ENCODE data around the gene GPS2. TPM values are rescaled to one million over a fixed set of nuclear protein-coding genes. Genes with fewer than 3 reads are reported as not detected.
A peak's percentile ranks its signal among the peaks of the same experiment; 100 is the strongest.
"Not testable (repeated sequence)": the region's sequence is repeated elsewhere in the genome, so short reads cannot be mapped to it uniquely, and the experiment has no call there.

The GPS2 gene
- total RNA-seq, 1 experiment from 2014 or later, result 61.1 TPM

DNA sequence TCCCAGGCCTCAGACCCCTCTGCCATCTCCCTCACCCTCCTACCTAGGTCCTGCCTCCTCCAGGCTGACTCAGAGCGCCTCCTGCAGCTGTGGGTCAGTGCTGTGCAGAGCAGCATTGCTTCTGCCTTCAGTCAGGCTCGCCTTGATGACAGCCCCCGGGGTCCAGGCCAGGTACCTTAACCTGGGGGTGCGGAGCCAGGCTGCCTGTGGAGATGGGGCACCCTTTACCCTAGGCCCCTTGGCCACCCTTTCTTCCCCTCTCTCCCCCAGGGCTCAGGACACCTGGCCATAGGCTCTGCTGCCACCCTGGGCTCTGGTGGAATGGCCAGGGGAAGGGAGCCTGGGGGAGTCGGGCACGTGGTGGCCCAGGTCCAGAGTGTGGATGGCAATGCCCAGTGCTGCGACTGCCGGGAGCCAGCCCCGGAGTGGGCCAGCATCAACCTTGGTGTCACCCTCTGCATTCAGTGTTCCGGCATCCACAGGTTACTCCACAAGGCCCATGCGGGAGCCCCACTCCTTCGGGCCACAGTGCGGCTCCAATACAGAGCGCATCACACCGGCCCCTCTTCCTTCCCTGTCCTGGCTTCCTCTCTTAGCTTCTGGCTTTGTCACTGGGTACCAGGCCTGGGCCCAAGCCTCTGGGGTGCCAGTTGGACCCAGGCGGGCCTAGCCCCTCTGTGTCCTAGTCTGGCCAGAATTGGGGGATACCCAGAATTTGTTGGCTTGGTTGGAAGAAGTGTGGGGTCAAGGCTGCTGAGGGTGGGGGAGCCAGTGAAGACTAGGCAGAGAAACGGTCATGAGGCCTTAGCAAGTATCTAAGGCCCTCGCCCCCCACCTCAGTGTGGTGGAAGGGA lies 31.8 kb upstream of the GPS2 start:
- no peak overlapping the region for H3K4me3 Mint-ChIP-seq (ENCODE audit: low read depth, unreplicated experiment)
- H3K27me3 Mint-ChIP-seq (ENCODE audit: unreplicated experiment), result peaks cover 42% of the 10 kb centered on the region
- intact Hi-C loops (cut with micrococcal nuclease; ENCODE audit: unreplicated experiment), result loop anchor here (1.0 to 5.0 kb wide), 2 partner anchors 67 to 300 kb away; no protein-coding TSS in a partner anchor
- H3K9me3 Mint-ChIP-seq (ENCODE audit: low read depth, unreplicated experiment), result no peaks in the 10 kb centered on the region
- H3K4me1 Mint-ChIP-seq (ENCODE audit: low read depth, unreplicated experiment), result peaks cover 8% of the 10 kb centered on the region
- H3K27ac Mint-ChIP-seq (ENCODE audit: unreplicated experiment), result peak overlapping the region; percentile 57
- no TSS peak for BruUV-seq (replicated peaks)
- H3K36me3 Mint-ChIP-seq (ENCODE audit: insufficient read depth, unreplicated experiment), result peaks cover 51% of the 10 kb centered on the region
- CTCF ChIA-PET, result no interaction called here
- no peak for DNase-seq
- TF ChIP-seq, protein P1, sequence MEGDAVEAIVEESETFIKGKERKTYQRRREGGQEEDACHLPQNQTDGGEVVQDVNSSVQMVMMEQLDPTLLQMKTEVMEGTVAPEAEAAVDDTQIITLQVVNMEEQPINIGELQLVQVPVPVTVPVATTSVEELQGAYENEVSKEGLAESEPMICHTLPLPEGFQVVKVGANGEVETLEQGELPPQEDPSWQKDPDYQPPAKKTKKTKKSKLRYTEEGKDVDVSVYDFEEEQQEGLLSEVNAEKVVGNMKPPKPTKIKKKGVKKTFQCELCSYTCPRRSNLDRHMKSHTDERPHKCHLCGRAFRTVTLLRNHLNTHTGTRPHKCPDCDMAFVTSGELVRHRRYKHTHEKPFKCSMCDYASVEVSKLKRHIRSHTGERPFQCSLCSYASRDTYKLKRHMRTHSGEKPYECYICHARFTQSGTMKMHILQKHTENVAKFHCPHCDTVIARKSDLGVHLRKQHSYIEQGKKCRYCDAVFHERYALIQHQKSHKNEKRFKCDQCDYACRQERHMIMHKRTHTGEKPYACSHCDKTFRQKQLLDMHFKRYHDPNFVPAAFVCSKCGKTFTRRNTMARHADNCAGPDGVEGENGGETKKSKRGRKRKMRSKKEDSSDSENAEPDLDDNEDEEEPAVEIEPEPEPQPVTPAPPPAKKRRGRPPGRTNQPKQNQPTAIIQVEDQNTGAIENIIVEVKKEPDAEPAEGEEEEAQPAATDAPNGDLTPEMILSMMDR (IDR thresholded peaks at IDR 0.05; ENCODE audit: unreplicated experiment), result no peak

DNA sequence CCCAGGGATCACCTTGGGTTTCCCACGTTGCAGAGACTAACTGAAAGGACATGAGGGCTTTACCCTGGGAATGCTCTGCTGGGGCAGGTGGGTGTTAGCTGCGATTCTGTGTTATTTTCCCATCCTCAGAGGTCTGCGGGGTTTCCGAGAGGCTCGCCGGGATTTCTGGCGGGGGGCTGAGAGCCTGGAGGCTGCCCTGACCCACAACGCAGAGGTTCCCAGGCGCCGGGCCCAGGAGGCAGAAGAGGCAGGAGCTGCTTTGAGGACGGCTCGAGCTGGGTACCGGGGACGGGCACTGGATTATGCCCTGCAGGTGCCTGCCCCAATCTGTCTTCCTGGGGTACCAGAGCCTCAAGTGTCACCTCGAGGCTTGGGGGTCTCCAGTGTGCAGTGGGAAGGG lies 28.1 kb upstream of the GPS2 start:
- DNase-seq, result no peak
- Mint-ChIP-seq H3K4me1 (ENCODE audit: low read depth, unreplicated experiment) (peaks cover 5% of the 10 kb centered on the region), H3K27me3 (ENCODE audit: unreplicated experiment) (peaks cover 47% of the 10 kb centered on the region), H3K9me3 (ENCODE audit: low read depth, unreplicated experiment) (no peaks in the 10 kb centered on the region), H3K36me3 (ENCODE audit: insufficient read depth, unreplicated experiment) (peaks cover 23% of the 10 kb centered on the region), H3K4me3 (ENCODE audit: low read depth, unreplicated experiment) (no peak overlapping the region), H3K27ac (ENCODE audit: unreplicated experiment) (no peak overlapping the region)
- TF ChIP-seq, protein P1 (IDR thresholded peaks at IDR 0.05; ENCODE audit: unreplicated experiment), result no peak
- intact Hi-C loops (cut with micrococcal nuclease; ENCODE audit: unreplicated experiment), result no loop called here
- BruUV-seq (replicated peaks), result no TSS peak
- CTCF ChIA-PET, result no interaction called here

DNA sequence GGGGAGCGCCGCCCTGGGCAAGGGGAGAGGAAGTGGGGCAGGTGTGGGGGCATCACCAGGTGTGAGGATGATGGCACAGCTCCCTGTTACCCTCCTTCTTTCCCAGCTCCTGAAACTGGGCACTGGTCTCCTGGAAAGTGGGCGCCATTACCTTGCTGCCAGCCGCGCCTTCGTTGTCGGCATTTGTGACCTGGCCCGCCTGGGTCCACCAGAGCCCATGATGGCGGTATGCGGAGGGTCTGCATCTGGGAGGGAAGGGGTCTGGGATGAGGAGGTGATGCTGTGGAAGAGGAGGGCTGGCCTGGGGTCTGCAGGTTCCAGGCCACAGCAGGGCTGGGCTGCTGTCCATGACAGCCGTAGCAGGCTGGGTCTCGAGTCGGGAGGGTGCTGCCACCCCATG lies 26.7 kb upstream of the GPS2 start:
- intact Hi-C loops (cut with micrococcal nuclease; ENCODE audit: unreplicated experiment), result no loop called here
- no TSS peak for BruUV-seq (replicated peaks)
- Mint-ChIP-seq H3K4me1 (ENCODE audit: low read depth, unreplicated experiment) (no peaks in the 10 kb centered on the region), H3K9me3 (ENCODE audit: low read depth, unreplicated experiment) (no peaks in the 10 kb centered on the region), H3K36me3 (ENCODE audit: insufficient read depth, unreplicated experiment) (peaks cover 12% of the 10 kb centered on the region), H3K4me3 (ENCODE audit: low read depth, unreplicated experiment) (no peak overlapping the region), H3K27me3 (ENCODE audit: unreplicated experiment) (peaks cover 33% of the 10 kb centered on the region), H3K27ac (ENCODE audit: unreplicated experiment) (no peak overlapping the region)
- DNase-seq, result no peak
- TF ChIP-seq, protein P1 (IDR thresholded peaks at IDR 0.05; ENCODE audit: unreplicated experiment), result no peak
- CTCF ChIA-PET, result no interaction called here

DNA sequence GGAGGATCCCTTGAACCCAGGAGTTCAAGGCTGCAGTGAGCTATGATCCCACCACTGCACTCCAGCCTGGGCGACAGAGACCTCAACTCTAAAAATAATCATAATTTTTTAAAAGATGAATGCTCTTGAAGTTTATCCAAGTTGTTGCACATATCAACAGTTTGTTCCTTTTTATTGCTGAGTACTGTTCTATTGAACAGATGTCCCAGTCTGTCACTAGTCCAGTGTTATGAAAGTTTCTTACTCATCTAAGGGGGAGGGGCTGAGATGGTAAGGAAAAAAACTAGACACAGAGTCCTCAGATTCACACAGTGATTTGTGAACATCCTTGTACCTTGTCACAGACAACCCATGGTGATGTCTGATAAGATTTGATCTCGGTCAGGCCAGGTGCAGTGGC lies 25.0 kb upstream of the GPS2 start:
- Mint-ChIP-seq H3K36me3 (ENCODE audit: insufficient read depth, unreplicated experiment) (peaks cover 3% of the 10 kb centered on the region), H3K4me3 (ENCODE audit: low read depth, unreplicated experiment) (no peak overlapping the region), H3K9me3 (ENCODE audit: low read depth, unreplicated experiment) (no peaks in the 10 kb centered on the region), H3K27ac (ENCODE audit: unreplicated experiment) (no peak overlapping the region), H3K27me3 (ENCODE audit: unreplicated experiment) (peaks cover 33% of the 10 kb centered on the region), H3K4me1 (ENCODE audit: low read depth, unreplicated experiment) (no peaks in the 10 kb centered on the region)
- TF ChIP-seq, protein P1 (IDR thresholded peaks at IDR 0.05; ENCODE audit: unreplicated experiment), result no peak
- intact Hi-C loops (cut with micrococcal nuclease; ENCODE audit: unreplicated experiment), result no loop called here
- CTCF ChIA-PET, result interaction anchor here (1.2 kb wide), 1 partner anchor 11 kb away, joined by 3 read pairs; the partner anchor contains the start of gene NEURL4
- DNase-seq, result no peak
- BruUV-seq (replicated peaks), result no TSS peak

DNA sequence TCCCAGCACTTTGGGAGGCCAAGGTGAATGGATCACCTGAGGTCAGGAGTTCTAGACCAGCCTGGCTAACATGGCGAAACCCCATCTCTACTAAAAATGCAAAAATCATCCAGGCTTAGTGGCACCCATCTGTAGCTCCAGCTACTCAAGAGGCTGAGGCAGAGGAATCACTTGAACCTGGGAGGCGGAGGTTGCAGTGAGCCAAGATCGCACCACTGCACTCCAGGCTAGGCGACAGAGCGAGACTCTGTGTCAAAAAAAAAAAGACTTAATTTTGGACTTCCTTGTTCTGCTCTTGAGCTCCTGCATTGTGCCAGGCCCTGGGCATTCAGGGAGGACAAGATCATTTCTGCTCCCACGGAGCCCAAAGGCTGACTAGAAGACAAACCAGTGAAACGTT lies 22.4 kb upstream of the GPS2 start:
- H3K4me1 Mint-ChIP-seq (ENCODE audit: low read depth, unreplicated experiment); intact Hi-C loops (cut with micrococcal nuclease; ENCODE audit: unreplicated experiment); H3K9me3 Mint-ChIP-seq (ENCODE audit: low read depth, unreplicated experiment); DNase-seq; CTCF ChIA-PET; H3K27ac Mint-ChIP-seq (ENCODE audit: unreplicated experiment); H3K36me3 Mint-ChIP-seq (ENCODE audit: insufficient read depth, unreplicated experiment); H3K4me3 Mint-ChIP-seq (ENCODE audit: low read depth, unreplicated experiment); BruUV-seq (replicated peaks): not testable (repeated sequence)
- H3K27me3 Mint-ChIP-seq (ENCODE audit: unreplicated experiment), result peaks cover 25% of the 10 kb centered on the region

Measured in Calu3 (cell line).